B cell (primary cell): ENCODE results near the gene SH3GL1. TPM values are rescaled to one million over a fixed set of nuclear protein-coding genes. Genes with fewer than 3 reads are reported as not detected.

Source experiments
- ATAC-seq: fragments of 200-7000 bp; cut with Tn5 transposase; one replicate; pipeline ENCODE4 v1.10.0; 2021; ENCODE audit warnings: low read depth, mild to moderate bottlenecking, moderate number of reproducible peaks, moderate library complexity
- CTCF ChIA-PET: fragments of 350-600 bp; sonication (Branson Sonifier 250); formaldehyde crosslinking; loops from one replicate; lab custom pipeline; 2021; ENCODE audit warnings: antibody characterized with exemption, inconsistent platforms; lab: Charles Lee
- POLR2A ChIA-PET: fragments of 350-600 bp; sonication (Branson Sonifier 250); formaldehyde crosslinking; loops from one replicate; lab custom pipeline; 2021; ENCODE audit warnings: antibody characterized with exemption; lab: Charles Lee
- DNase-seq: peaks from one replicate; pipeline ENCODE4 v3.0.0; 2013
- H2AFZ ChIP-seq: 2 replicates; pipeline ENCODE4 v1.6.1; 2012; ENCODE audit warnings: mild to moderate bottlenecking, low read depth, low read length; ENCODE audit not compliant: insufficient read depth, poor library complexity, severe bottlenecking
- H3K27ac ChIP-seq, 2 donors: 1 replicate in 1 of 2; 2 replicates in 1 of 2; pipeline ENCODE4 v1.5.1; 2012 to 2013; ENCODE audit warnings: low read length in 2 of 2, mild to moderate bottlenecking in 2 of 2, moderate library complexity in 1 of 2
- H3K27me3 ChIP-seq, 4 experiments: fragments of 200-600 bp in 1 of 4; sonication (generic) in 1 of 4; replicated peaks in 1 of 4; 1 replicate in 2 of 4; 2 replicates in 2 of 4; pipeline versions ENCODE4 v1.6.1 to v1.7.0; 2013 to 2016; ENCODE audit warnings: low read length in 3 of 4, mild to moderate bottlenecking in 2 of 4, mixed read lengths in 1 of 4, moderate library complexity in 1 of 4; ENCODE audit not compliant: insufficient read depth in 4 of 4, control insufficient read depth in 3 of 4; ENCODE audit errors: control extremely low read depth in 1 of 4
- H3K36me3 ChIP-seq, 2 experiments: replicated peaks in 1 of 2; 1 replicate in 1 of 2; 2 replicates in 1 of 2; pipeline versions ENCODE4 v1.6.1 to v1.7.1; 2013; ENCODE audit warnings: low read length in 1 of 2; ENCODE audit not compliant: insufficient read depth in 2 of 2, control insufficient read depth in 1 of 2; ENCODE audit errors: control extremely low read depth in 1 of 2, extremely low read depth in 1 of 2
- H3K4me1 ChIP-seq, 2 donors: fragments of 200-600 bp in 1 of 2; sonication (generic) in 1 of 2; 1 replicate in 1 of 2; 2 replicates in 1 of 2; pipeline versions ENCODE4 v1.5.1 to v1.6.1; 2013 to 2017; ENCODE audit warnings: low read length in 2 of 2; ENCODE audit not compliant: control insufficient read depth in 2 of 2, insufficient read depth in 2 of 2
- H3K4me2 ChIP-seq: replicated peaks from 2 replicates; pipeline ENCODE3; 2012; ENCODE audit warnings: mild to moderate bottlenecking, low read depth, low read length; ENCODE audit not compliant: poor library complexity, severe bottlenecking
- H3K4me3 ChIP-seq, 5 experiments: fragments of 200-600 bp in 1 of 5; sonication (generic) in 1 of 5; 1 replicate in 3 of 5; 2 replicates in 2 of 5; pipeline versions ENCODE4 v1.5.1 to v1.7.0; 2011 to 2016; ENCODE audit warnings: low read length in 4 of 5, mild to moderate bottlenecking in 4 of 5, low read depth in 2 of 5, control low read depth in 1 of 5, moderate library complexity in 1 of 5; ENCODE audit not compliant: insufficient read depth in 1 of 5; ENCODE audit errors: control extremely low read depth in 1 of 5, extremely low read depth in 1 of 5
- H3K79me2 ChIP-seq: fragments of 200-600 bp; sonication (generic); one replicate; pipeline ENCODE4 v1.6.0; 2016; ENCODE audit warnings: low read length; ENCODE audit not compliant: control insufficient read depth, insufficient read depth
- H3K9ac ChIP-seq: fragments of 200-600 bp; sonication (generic); 2 replicates; pipeline ENCODE4 v1.6.1; 2017; ENCODE audit warnings: mild to moderate bottlenecking, low read length, moderate library complexity
- H3K9me3 ChIP-seq, 3 donors: one replicate each; pipeline versions ENCODE4 v1.6.1 to v1.7.1; 2013; ENCODE audit warnings: low read length in 2 of 3; ENCODE audit not compliant: control insufficient read depth in 2 of 3, insufficient read depth in 1 of 3; ENCODE audit errors: control extremely low read depth in 1 of 3
- H4K20me1 ChIP-seq: 2 replicates; pipeline ENCODE4 v1.6.0; 2012; ENCODE audit warnings: mild to moderate bottlenecking, low read length; ENCODE audit not compliant: insufficient read depth, control insufficient read depth, poor library complexity, severe bottlenecking
- H3K27ac Mint-ChIP-seq: one replicate; pipeline ENCODE4 v1.8.0; 2021; ENCODE audit warnings: mixed read lengths
- H3K27me3 Mint-ChIP-seq: one replicate; pipeline ENCODE4 v1.8.0; 2021; ENCODE audit warnings: mixed read lengths
- H3K4me1 Mint-ChIP-seq: one replicate; pipeline ENCODE4 v1.8.0; 2021; ENCODE audit warnings: mixed read lengths
- H3K4me3 Mint-ChIP-seq: one replicate; pipeline ENCODE4 v1.8.0; 2021; ENCODE audit warnings: mixed read lengths
- H3K9me3 Mint-ChIP-seq: one replicate; pipeline ENCODE4 v1.8.0; 2022; ENCODE audit warnings: mixed read lengths; ENCODE audit not compliant: insufficient read depth
- CTCF ChIP-seq: fragments of 200-600 bp; IDR thresholded peaks from one replicate; pipeline ENCODE4 v1.8.0; 2022; ENCODE audit warnings: antibody characterized with exemption, mild to moderate bottlenecking
- EZH2 ChIP-seq: IDR thresholded peaks from 2 replicates; pipeline ENCODE4 v1.6.1; 2012; ENCODE audit warnings: borderline replicate concordance, low read depth, mild to moderate bottlenecking, moderate library complexity, low read length; ENCODE audit not compliant: insufficient read depth, poor library complexity, severe bottlenecking
- WGBS: methylation state at CpG from one replicate; pipeline ENCODE4 v1.1.5; 2013; ENCODE audit warnings: missing lambda C conversion rate; ENCODE audit not compliant: insufficient coverage; 5-methylcytosine and 5-hydroxymethylcytosine counted together
- intact Hi-C: fragments of 100-400 bp; cut with micrococcal nuclease; formaldehyde crosslinking; loops from one replicate; pipeline ENCODE4 v1.10.0; 2022
- polyA plus RNA-seq: library from polyadenylated mRNA; depleted of rRNA; stranded (reverse); fragments of >200 nt; gene quantifications from 2 replicates; pipeline ENCODE4 v1.2.3, GENCODE V29; 2012
- total RNA-seq, 2 donors: library from RNA; stranded (reverse); fragments of 120-200 nt in 1 of 2; gene quantifications; 1 replicate in 1 of 2; 2 replicates in 1 of 2; pipeline versions ENCODE4 v1.2.3 to v1.2.4, GENCODE V29; 2013 to 2022

SH3GL1 gene
- total and polyA plus RNA-seq, 2 donors (not counting 1 experiment from before 2014, with no cell fraction given), result 37.2 to 42.4 TPM

GRCh38 chr19:4375164-4376027 is 25.0 kb downstream of the SH3GL1 start:
- no peaks in the 10 kb centered on the region for H3K27me3 Mint-ChIP-seq
- H3K4me3 Mint-ChIP-seq, result peak overlapping the region; percentile 84
- H3K27ac Mint-ChIP-seq, result peak overlapping the region; percentile 87
- Histone ChIP-seq H3K79me2 (peaks cover 93% of the 10 kb centered on the region), H3K27ac (peak overlapping the region; percentile 58 to 63), H3K27me3 (no peaks in the 10 kb centered on the region), H3K4me1 (peaks cover 100% of the 10 kb centered on the region in 2 donors), H4K20me1 (peaks cover 75% of the 10 kb centered on the region), H3K4me3 (peak overlapping the region in 3 of 5 experiments; percentile 38 to 56 (median 39)), H3K36me3 (peaks cover 0 to 9% of the 10 kb centered on the region in 2 experiments), H3K9me3 (peaks cover 0 to 3% (median 0%) of the 10 kb centered on the region in 3 donors), H3K4me2 (peak overlapping the region; percentile 96), H2AFZ (peak overlapping the region; percentile 9), H3K9ac (peak overlapping the region; percentile 47)
- WGBS, result 59% methylated on average over 8 of the region's 16 CpGs
- ATAC-seq (peak; percentile 70), DNase-seq (peak; percentile 85)
- peaks cover 88% of the 10 kb centered on the region for H3K4me1 Mint-ChIP-seq
- intact Hi-C loops, result loop anchor here (1.0 to 5.0 kb wide), 2 partner anchors 25 to 82 kb away; partner anchors contain the start of genes SH3GL1 and UBXN6
- TF ChIP-seq CTCF (peak; percentile 63), EZH2 (no peak)
- no peaks in the 10 kb centered on the region for H3K9me3 Mint-ChIP-seq
- ChIA-PET CTCF (interaction anchor here (0.8 to 4.1 kb wide), 11 partner anchors 9 to 388 kb away, joined by 3 to 29 read pairs (median 4); partner anchors contain the start of genes CHAF1A, MPND and SH3GL1), POLR2A (interaction anchor here (0.6 to 2.0 kb wide), 6 partner anchors 9 to 139 kb away, joined by 3 to 6 read pairs (median 4); partner anchors contain the start of genes CHAF1A, MPND and SH3GL1)
